ENCODE measurements around the gene NRG3.

The NRG3 gene

DNA sequence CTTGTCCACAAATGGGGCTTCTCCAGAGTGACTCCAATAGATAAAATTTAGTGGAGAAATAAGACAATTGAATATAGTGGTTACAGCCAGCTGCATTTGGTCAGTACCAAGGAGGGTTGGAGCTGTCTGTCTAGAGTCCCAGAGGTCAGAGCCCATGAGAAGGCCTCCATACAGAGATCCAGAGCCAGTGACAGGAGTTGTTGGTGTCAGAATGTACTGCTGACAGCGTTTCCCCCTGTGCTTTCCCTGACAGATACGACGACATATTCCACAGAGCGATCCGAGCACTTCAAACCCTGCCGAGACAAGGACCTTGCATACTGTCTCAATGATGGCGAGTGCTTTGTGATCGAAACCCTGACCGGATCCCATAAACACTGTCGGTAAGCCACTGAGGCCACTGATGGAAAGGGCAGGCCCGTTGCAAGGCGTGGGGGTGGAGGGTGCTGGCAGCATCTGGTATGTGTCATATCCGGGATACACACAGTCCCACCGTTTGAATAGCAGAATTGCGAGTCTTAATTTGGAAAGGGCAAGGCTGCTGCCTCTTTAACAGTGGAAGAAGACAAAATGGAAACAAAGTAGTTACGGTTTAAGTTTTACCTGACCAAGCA is 483.6 kb downstream of the NRG3 start:
- peak; percentile 55 for DNase-seq
- no peaks in the 10 kb centered on the region for H3K36me3 ChIP-seq
- H3K9me3 ChIP-seq: no peaks in the 10 kb centered on the region
- no peak overlapping the region for H3K4me3 ChIP-seq (ENCODE audit: low read depth, low read length)
- TF ChIP-seq, protein P1, sequence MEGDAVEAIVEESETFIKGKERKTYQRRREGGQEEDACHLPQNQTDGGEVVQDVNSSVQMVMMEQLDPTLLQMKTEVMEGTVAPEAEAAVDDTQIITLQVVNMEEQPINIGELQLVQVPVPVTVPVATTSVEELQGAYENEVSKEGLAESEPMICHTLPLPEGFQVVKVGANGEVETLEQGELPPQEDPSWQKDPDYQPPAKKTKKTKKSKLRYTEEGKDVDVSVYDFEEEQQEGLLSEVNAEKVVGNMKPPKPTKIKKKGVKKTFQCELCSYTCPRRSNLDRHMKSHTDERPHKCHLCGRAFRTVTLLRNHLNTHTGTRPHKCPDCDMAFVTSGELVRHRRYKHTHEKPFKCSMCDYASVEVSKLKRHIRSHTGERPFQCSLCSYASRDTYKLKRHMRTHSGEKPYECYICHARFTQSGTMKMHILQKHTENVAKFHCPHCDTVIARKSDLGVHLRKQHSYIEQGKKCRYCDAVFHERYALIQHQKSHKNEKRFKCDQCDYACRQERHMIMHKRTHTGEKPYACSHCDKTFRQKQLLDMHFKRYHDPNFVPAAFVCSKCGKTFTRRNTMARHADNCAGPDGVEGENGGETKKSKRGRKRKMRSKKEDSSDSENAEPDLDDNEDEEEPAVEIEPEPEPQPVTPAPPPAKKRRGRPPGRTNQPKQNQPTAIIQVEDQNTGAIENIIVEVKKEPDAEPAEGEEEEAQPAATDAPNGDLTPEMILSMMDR (IDR thresholded peaks at IDR 0.05; ENCODE audit: low read depth, low read length): no peak
- H3K4me1 ChIP-seq: peaks cover 14% of the 10 kb centered on the region
- H3K27me3 ChIP-seq: no peaks in the 10 kb centered on the region

DNA sequence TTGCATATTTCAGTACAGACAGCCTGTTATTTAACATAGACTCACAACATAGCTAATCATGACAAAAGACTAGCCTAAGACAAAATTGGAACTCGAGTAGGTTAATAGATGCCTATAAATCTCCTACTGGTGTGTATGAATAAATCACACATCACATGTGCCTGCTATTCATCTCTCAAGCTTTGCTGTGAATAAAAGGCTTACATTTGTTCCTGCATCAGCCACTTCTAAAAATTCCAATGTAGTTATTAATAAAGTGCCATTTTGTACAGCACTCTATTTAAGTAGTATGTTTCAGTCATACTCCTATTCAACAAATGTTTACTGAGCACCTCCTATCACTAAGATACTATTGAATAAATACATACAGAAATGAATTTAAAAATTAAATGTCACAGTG is 486.3 kb downstream of the NRG3 start:
- no peaks in the 10 kb centered on the region for H3K9me3 ChIP-seq
- TF ChIP-seq, protein P1 (IDR thresholded peaks at IDR 0.05; ENCODE audit: low read depth, low read length): no peak
- peaks cover 22% of the 10 kb centered on the region for H3K4me1 ChIP-seq
- DNase-seq: no peak
- H3K27me3 ChIP-seq: no peaks in the 10 kb centered on the region
- no peak overlapping the region for H3K4me3 ChIP-seq (ENCODE audit: low read depth, low read length)
- H3K36me3 ChIP-seq: no peaks in the 10 kb centered on the region

DNA sequence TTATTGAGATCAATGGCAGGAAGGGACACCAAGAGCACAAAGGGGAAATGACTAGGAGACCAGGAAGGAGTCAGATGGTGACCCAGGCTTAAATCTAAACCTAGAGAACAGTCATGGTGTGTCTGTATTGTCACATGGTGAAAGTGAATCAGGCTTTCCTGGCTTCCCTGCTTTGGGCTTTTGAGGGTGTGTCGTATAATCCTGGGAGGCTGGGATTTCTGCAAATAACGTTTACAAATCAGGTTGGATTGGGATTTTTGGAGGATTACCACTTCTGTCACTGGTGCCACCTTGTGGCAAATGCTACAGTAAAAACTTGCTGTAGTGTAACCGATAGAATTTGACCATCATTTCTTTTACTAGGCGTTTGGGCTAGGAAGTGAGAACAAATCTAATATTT is 502.6 kb downstream of the NRG3 start:
- TF ChIP-seq, protein P1 (IDR thresholded peaks at IDR 0.05; ENCODE audit: low read depth, low read length): peak; percentile 71
- Histone ChIP-seq H3K4me3 (ENCODE audit: low read depth, low read length) (no peak overlapping the region), H3K27me3 (no peaks in the 10 kb centered on the region), H3K4me1 (peaks cover 7% of the 10 kb centered on the region; the same call in 1 of the 2 replicates), H3K9me3 (no peaks in the 10 kb centered on the region), H3K36me3 (no peaks in the 10 kb centered on the region)
- peak; percentile 48 for DNase-seq

DNA sequence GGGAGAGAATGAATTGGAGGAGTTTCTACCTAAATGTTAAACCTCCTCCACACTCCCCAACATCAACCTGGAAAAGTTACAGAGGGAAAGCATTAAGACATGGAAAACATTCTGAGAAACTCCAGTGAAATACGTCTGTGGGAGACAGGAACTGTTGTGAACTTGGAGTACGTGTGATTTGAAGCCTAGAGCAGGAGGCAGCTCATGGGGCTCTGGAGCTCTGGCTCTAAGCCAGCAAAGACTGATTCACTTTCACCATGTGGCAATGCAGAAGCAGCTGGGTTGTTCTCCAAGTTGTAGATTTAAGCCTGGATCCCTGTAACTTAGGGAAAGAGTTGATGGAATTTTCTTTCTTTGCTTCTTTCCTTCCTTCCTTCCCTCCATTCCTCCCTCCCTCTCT is 503.2 kb downstream of the NRG3 start:
- DNase-seq: peak; percentile 76
- TF ChIP-seq, protein P1 (IDR thresholded peaks at IDR 0.05; ENCODE audit: low read depth, low read length): no peak
- Histone ChIP-seq H3K27me3 (no peaks in the 10 kb centered on the region), H3K9me3 (no peaks in the 10 kb centered on the region), H3K36me3 (no peaks in the 10 kb centered on the region), H3K4me1 (peaks cover 7% of the 10 kb centered on the region; the same call in 1 of the 2 replicates), H3K4me3 (ENCODE audit: low read depth, low read length) (no peak overlapping the region)

DNA sequence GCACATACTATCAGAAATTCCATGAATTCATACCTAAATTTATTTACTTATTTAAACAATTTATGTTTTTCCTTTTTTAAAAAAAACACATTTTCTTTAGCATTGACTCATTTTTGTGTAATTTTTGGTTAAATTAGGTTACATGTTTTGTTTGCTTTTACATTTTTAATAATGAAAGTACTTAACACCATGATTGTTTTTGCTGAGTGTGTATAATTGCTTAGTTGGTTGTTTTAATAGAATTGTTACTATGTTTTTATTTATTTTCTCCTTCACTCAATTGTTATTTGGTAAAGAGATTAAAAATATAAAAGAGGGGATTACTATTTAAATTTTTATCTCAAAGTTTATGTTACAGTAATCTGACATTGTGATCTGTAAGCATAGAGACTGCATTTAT is 508.4 kb downstream of the NRG3 start:
- DNase-seq: no peak
- H3K9me3 ChIP-seq: no peaks in the 10 kb centered on the region
- H3K4me3 ChIP-seq (ENCODE audit: low read depth, low read length): no peak overlapping the region

More for the DNA sequence above, 508.4 kb downstream of the NRG3 start:
- TF ChIP-seq, protein P1 (IDR thresholded peaks at IDR 0.05; ENCODE audit: low read depth, low read length): no peak
- no peaks in the 10 kb centered on the region for H3K36me3 ChIP-seq
- H3K27me3 ChIP-seq: no peaks in the 10 kb centered on the region
- no peaks in the 10 kb centered on the region; the same call in 1 of the 2 replicates for H3K4me1 ChIP-seq

Measured in BE2C (cell line).